ENCODE measurements around the gene LARGE1.

Gene LARGE1

DNA sequence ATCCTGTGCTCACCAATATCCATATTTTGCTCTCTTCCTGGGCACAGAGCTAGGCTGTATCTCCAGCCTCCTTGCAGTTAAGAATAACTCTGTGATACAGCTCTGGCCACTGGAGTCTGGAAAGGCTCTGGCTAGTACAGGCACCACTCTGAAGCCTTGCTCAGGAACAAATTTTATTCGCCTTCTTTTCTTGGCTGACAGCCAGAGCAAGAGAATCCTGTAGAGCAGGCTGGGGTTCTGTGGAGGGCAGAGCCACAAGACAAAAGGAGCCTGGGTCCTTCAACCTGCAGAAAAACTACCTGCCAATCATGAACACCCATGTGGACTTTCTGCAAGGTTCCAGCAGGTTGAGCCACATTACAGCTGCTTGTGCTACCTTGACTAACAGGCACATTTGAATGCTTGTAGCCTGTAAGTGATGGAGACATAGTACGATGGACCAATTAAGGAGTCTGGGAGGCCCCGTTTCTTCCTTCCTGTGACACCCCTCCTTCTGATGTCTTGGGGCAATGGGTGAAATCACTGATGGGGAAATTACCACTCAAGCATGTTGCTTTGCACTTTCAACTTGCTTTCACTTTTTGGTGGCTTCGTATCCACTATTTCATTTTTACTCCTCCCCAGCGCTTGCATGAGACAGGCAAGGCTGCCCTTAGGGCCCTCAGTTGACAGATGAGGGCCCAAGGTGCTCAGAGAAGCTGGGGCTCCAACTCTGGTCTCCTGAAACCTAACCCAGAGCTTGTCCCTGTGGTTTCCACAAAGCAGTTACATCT lies 594.9 kb downstream of the LARGE1 start:
- no peak overlapping the region for H3K27ac ChIP-seq

GRCh38 chr22:33324228-33324627 lies 596.0 kb downstream of the LARGE1 start:
- no peak overlapping the region for H3K27ac ChIP-seq
- no peak for TF ChIP-seq ZFX (IDR thresholded peaks at IDR 0.05; ENCODE audit: borderline replicate concordance)
- TF ChIP-seq CTCF (IDR thresholded peaks at IDR 0.05), result no peak

More for the DNA sequence above, 594.9 kb downstream of the LARGE1 start:
- TF ChIP-seq ZFX (IDR thresholded peaks at IDR 0.05; ENCODE audit: borderline replicate concordance), result no peak
- TF ChIP-seq CTCF (IDR thresholded peaks at IDR 0.05), result no peak

DNA sequence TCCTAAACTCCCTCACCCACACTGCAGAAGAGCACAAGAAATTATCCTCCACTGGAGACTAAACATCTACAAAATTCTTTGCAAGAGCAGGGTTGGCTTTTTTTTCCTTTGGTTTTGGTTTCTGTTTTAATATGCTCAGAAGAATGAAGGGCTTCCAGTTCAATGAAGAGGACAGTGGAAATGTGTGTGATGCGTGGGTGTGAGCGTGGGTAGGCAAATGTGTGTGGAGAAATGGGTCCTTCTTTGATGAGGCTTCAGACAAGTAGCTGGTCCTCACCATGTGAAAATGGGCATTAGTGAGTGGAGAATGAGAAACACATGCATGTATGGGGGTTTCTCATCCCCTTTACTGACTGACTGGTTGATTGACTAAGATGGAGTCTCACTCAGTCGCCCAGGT lies 598.8 kb downstream of the LARGE1 start:
- H3K27ac ChIP-seq, result no peak overlapping the region
- TF ChIP-seq CTCF (IDR thresholded peaks at IDR 0.05), result no peak
- no peak for TF ChIP-seq ZFX (IDR thresholded peaks at IDR 0.05; ENCODE audit: borderline replicate concordance)

- no peak for TF ChIP-seq CTCF (IDR thresholded peaks at IDR 0.05)
- no peak for TF ChIP-seq ZFX (IDR thresholded peaks at IDR 0.05; ENCODE audit: borderline replicate concordance)
- H3K27ac ChIP-seq, result no peak overlapping the region
Observed at GRCh38 chr22:33315954-33316353, 604.3 kb downstream of the LARGE1 start.

GRCh38 chr22:33315117-33315516 lies 605.2 kb downstream of the LARGE1 start:
- TF ChIP-seq CTCF (IDR thresholded peaks at IDR 0.05) (no peak), ZFX (IDR thresholded peaks at IDR 0.05; ENCODE audit: borderline replicate concordance) (no peak)
- H3K27ac ChIP-seq, result no peak overlapping the region

DNA sequence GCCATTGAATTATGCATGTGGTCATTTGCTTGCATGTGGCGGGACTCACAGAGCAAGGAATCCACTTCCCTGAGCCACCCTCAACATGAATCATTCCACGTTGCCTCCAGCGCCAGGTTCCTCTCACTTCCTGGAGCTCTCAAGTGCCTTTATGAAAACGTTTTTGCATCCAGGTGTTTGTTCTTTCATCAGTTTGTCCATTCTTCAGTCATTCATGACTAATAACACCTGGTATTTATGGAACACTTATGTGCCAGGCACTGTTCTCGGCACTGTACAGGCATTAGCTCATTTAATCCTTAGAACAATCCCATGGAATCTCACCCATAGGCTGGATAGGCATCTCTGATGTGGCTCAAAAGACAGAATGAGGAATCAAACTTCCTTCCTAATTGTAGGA lies 606.0 kb downstream of the LARGE1 start:
- no peak overlapping the region for H3K27ac ChIP-seq
- TF ChIP-seq CTCF (IDR thresholded peaks at IDR 0.05) (no peak), ZFX (IDR thresholded peaks at IDR 0.05; ENCODE audit: borderline replicate concordance) (no peak)

GRCh38 chr22:33303099-33303498 lies 617.2 kb downstream of the LARGE1 start:
- TF ChIP-seq ZFX (IDR thresholded peaks at IDR 0.05; ENCODE audit: borderline replicate concordance) (no peak), CTCF (IDR thresholded peaks at IDR 0.05) (no peak)
- no peak overlapping the region for H3K27ac ChIP-seq
